CD14-positive monocyte (primary cell): ENCODE measurements around the gene CDC45. TPM values are rescaled to one million over a fixed set of nuclear protein-coding genes. Genes with fewer than 3 reads are reported as not detected.

ENCODE experiments used
- DNase-seq, 3 donors: peaks; one replicate each; pipeline ENCODE4 v3.0.0-alpha.2; 2011 to 2022
- H2AFZ ChIP-seq: 2 replicates; pipeline ENCODE4 v1.6.0; 2012; ENCODE audit warnings: mild to moderate bottlenecking, low read depth, low read length, inconsistent platforms; ENCODE audit not compliant: insufficient read depth, poor library complexity, severe bottlenecking
- H3K27ac ChIP-seq, 2 donors: 1 replicate in 1 of 2; 2 replicates in 1 of 2; pipeline ENCODE4 v1.5.1; 2012 to 2013; ENCODE audit warnings: low read length in 2 of 2, control low read depth in 1 of 2, inconsistent platforms in 1 of 2, low read depth in 1 of 2, mild to moderate bottlenecking in 1 of 2
- H3K27me3 ChIP-seq, 2 donors: one replicate each; pipeline versions ENCODE4 v1.6.0 to v1.6.1; 2011 to 2013; ENCODE audit warnings: low read length in 2 of 2; ENCODE audit not compliant: control insufficient read depth in 2 of 2, insufficient read depth in 2 of 2
- H3K36me3 ChIP-seq, 2 donors: replicated peaks in 1 of 2; 1 replicate in 1 of 2; 2 replicates in 1 of 2; pipeline versions ENCODE4 v1.5.1 to v1.6.1; 2012 to 2013; ENCODE audit warnings: low read length in 2 of 2, control low read depth in 1 of 2, inconsistent platforms in 1 of 2, mild to moderate bottlenecking in 1 of 2; ENCODE audit not compliant: insufficient read depth in 2 of 2, control insufficient read depth in 1 of 2
- H3K4me1 ChIP-seq, 2 donors: 1 replicate in 1 of 2; 2 replicates in 1 of 2; pipeline versions ENCODE4 v1.5.1 to v1.6.1; 2012 to 2013; ENCODE audit warnings: low read length in 2 of 2, control low read depth in 1 of 2, inconsistent platforms in 1 of 2, mild to moderate bottlenecking in 1 of 2, moderate library complexity in 1 of 2; ENCODE audit not compliant: insufficient read depth in 2 of 2, control insufficient read depth in 1 of 2
- H3K4me2 ChIP-seq: replicated peaks from 2 replicates; pipeline ENCODE3; 2012; ENCODE audit warnings: low read length, moderate library complexity, mild to moderate bottlenecking; ENCODE audit not compliant: poor library complexity, severe bottlenecking; ENCODE audit errors: extremely low read depth
- H3K4me3 ChIP-seq, 3 experiments: fragments of 200-600 bp in 1 of 3; sonication (generic) in 1 of 3; replicated peaks in 1 of 3; 1 replicate in 2 of 3; 2 replicates in 1 of 3; pipeline ENCODE4 v1.5.1; 2011 to 2013; ENCODE audit warnings: low read length in 3 of 3, mild to moderate bottlenecking in 3 of 3, control low read depth in 2 of 3, low read depth in 2 of 3, inconsistent platforms in 1 of 3, moderate library complexity in 1 of 3
- H3K79me2 ChIP-seq: 2 replicates; pipeline ENCODE4 v1.6.0; 2012; ENCODE audit warnings: mild to moderate bottlenecking, control low read depth, inconsistent platforms, low read length, moderate library complexity; ENCODE audit not compliant: insufficient read depth
- H3K9ac ChIP-seq: 2 replicates; pipeline ENCODE4 v1.6.0; 2017; ENCODE audit warnings: low read length, mild to moderate bottlenecking; ENCODE audit not compliant: insufficient read depth, poor library complexity, severe bottlenecking
- H3K9me3 ChIP-seq, 2 donors: replicated peaks in 1 of 2; 1 replicate in 1 of 2; 2 replicates in 1 of 2; pipeline versions ENCODE4 v1.5.1 to v1.6.1; 2012 to 2013; ENCODE audit warnings: low read length in 2 of 2, control low read depth in 1 of 2; ENCODE audit not compliant: control insufficient read depth in 1 of 2, insufficient read depth in 1 of 2
- H4K20me1 ChIP-seq: 2 replicates; pipeline ENCODE4 v1.6.0; 2012; ENCODE audit warnings: mild to moderate bottlenecking, low read length, control low read depth, moderate library complexity; ENCODE audit not compliant: insufficient read depth
- H3K27ac Mint-ChIP-seq, 7 donors: one replicate each; pipeline ENCODE4 v1.8.0; 2020; ENCODE audit warnings: mild to moderate bottlenecking in 7 of 7, mixed read lengths in 7 of 7, moderate library complexity in 6 of 7, inconsistent platforms in 2 of 7
- H3K27me3 Mint-ChIP-seq, 3 donors: one replicate each; pipeline ENCODE4 v1.8.0; 2021 to 2022; ENCODE audit warnings: low read depth in 3 of 3, mild to moderate bottlenecking in 3 of 3, mixed read lengths in 3 of 3, moderate library complexity in 3 of 3, inconsistent platforms in 1 of 3
- H3K36me3 Mint-ChIP-seq, 2 donors: one replicate each; pipeline ENCODE4 v1.8.0; 2020; ENCODE audit warnings: mixed read lengths in 2 of 2, inconsistent platforms in 1 of 2, mild to moderate bottlenecking in 1 of 2
- H3K4me1 Mint-ChIP-seq: one replicate; pipeline ENCODE4 v1.8.0; 2020; ENCODE audit warnings: mild to moderate bottlenecking, mixed read lengths
- H3K4me3 Mint-ChIP-seq, 2 donors: one replicate each; pipeline ENCODE4 v1.8.0; 2020; ENCODE audit warnings: mild to moderate bottlenecking in 2 of 2, mixed read lengths in 2 of 2, moderate library complexity in 1 of 2
- H3K9me3 Mint-ChIP-seq, 7 donors: one replicate each; pipeline ENCODE4 v1.8.0; 2020 to 2022; ENCODE audit warnings: mixed read lengths in 7 of 7, mild to moderate bottlenecking in 6 of 7, moderate library complexity in 6 of 7, inconsistent platforms in 2 of 7
- CTCF ChIP-seq: fragments of 200-600 bp; IDR thresholded peaks from one replicate; pipeline ENCODE4 v1.8.0; 2022; ENCODE audit warnings: antibody characterized with exemption, mild to moderate bottlenecking
- WGBS: methylation state at CpG from one replicate; pipeline ENCODE4 v1.1.5; 2013; ENCODE audit warnings: missing lambda C conversion rate; ENCODE audit not compliant: insufficient coverage; 5-methylcytosine and 5-hydroxymethylcytosine counted together
- intact Hi-C, 2 donors: fragments of 100-400 bp; cut with micrococcal nuclease; formaldehyde crosslinking; loops; one replicate each; pipeline versions ENCODE4 v1.15.0 to v1.15.1; 2023
- polyA plus RNA-seq, 3 donors: library from polyadenylated mRNA; depleted of rRNA in 1 of 3; unstranded in 2 of 3; stranded (reverse) in 1 of 3; fragments of 300-500 nt in 2 of 3; fragments of >200 nt in 1 of 3; fragmentation: Illumina TruSeq in 2 of 3; gene quantifications; 1 replicate in 2 of 3; 2 replicates in 1 of 3; pipeline ENCODE4 v1.2.3, GENCODE V29; 2012 to 2021

CDC45 gene
- polyA plus RNA-seq, 3 donors: 0.04 TPM; not detected in 2

- no peaks in the 10 kb centered on the region for H3K36me3 Mint-ChIP-seq
- H3K9me3 Mint-ChIP-seq: peaks cover 0 to 2% (median 0%) of the 10 kb centered on the region in 7 donors
These were observed 90.3 kb downstream of the CDC45 start for GRCh38 chr22:19569976-19570375.

More at GRCh38 chr22:19569976-19570375, 90.3 kb downstream of the CDC45 start:
- H3K4me1 ChIP-seq: peaks cover 9 to 11% of the 10 kb centered on the region in 2 donors
- Mint-ChIP-seq H3K27ac (no peak overlapping the region), H3K4me1 (peaks cover 10% of the 10 kb centered on the region), H3K27me3 (peaks cover 2 to 6% (median 2%) of the 10 kb centered on the region in 3 donors), H3K4me3 (no peak overlapping the region)
- no peaks in the 10 kb centered on the region for H3K79me2 ChIP-seq
- no peaks in the 10 kb centered on the region for H4K20me1 ChIP-seq
- no peaks in the 10 kb centered on the region for H3K9me3 ChIP-seq
- no peak for DNase-seq
- H3K27ac ChIP-seq: no peak overlapping the region
- H3K4me2 ChIP-seq: no peak overlapping the region
- no peak overlapping the region for H3K9ac ChIP-seq
- no peak overlapping the region for H2AFZ ChIP-seq
- no peak for TF ChIP-seq CTCF
- H3K4me3 ChIP-seq: no peak overlapping the region
- intact Hi-C loops: no loop called here
- WGBS: 78% methylated on average over 2 of the region's 2 CpGs
- no peaks in the 10 kb centered on the region for H3K36me3 ChIP-seq
- no peaks in the 10 kb centered on the region for H3K27me3 ChIP-seq

Other genes with a start within 250 kb of the CDC45 start
- 10 to 100 TPM in 1 of 3 donors, 1 to 10 TPM in 2; 5.1 to 17.0 (median 6.1) TPM for gene CLTCL1, start 188.2 kb upstream of the CDC45 start, polyA plus RNA-seq
- 10 to 100 TPM in 1 of 3 donors, 1 to 10 TPM in 2; 1.8 to 20.7 (median 2.6) TPM for gene HIRA, start 48.2 kb upstream of the CDC45 start, polyA plus RNA-seq
- gene MRPL40, start 47.4 kb upstream of the CDC45 start, polyA plus RNA-seq: 10 to 100 TPM in 2 of 3 donors, 1 to 10 TPM in 1; 9.2 to 61.4 (median 48.4) TPM
- gene C22orf39, start 32.2 kb upstream of the CDC45 start, polyA plus RNA-seq: 10 to 100 TPM; 21.2 to 40.3 (median 38.4) TPM
- gene UFD1, start 727 bp upstream of the CDC45 start, polyA plus RNA-seq: 10 to 100 TPM; 57.0 to 82.5 (median 68.5) TPM
- under 1 TPM; 0.05 to 0.35 (median 0.27) TPM for gene CLDN5, start 44.5 kb downstream of the CDC45 start, polyA plus RNA-seq
- gene SEPTIN5, start 234.6 kb downstream of the CDC45 start, polyA plus RNA-seq: under 1 TPM in 2 of 3 donors, not detected in 1; 0.50 to 0.64 TPM
- gene GP1BB, start 243.6 kb downstream of the CDC45 start, polyA plus RNA-seq: 1 to 10 TPM in 1 of 3 donors, under 1 TPM in 2; 0.13 to 1.5 (median 0.26) TPM